ENCODE results near the gene TMEM128. TPM values are rescaled to one million over a fixed set of nuclear protein-coding genes. Genes with fewer than 3 reads are reported as not detected.

Gene TMEM128
- total RNA-seq, 1 experiment from 2014 or later: 19.0 TPM

DNA sequence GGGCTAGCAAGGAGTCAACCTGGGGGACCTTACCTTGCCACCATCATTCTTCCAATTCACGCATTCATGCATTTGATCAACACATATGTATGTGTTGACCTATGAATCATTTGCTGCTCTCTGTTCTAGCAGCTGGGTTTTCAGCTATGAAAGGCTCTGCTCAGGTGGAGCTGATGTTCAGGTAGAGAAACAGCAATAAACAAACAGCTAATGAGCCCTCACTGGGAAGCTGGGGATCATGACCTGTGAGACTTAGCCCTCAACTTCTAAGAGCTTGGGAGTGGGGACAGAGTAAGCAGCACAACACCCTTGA lies 19.7 kb downstream of the TMEM128 start:
- intact Hi-C loops (cut with micrococcal nuclease; ENCODE audit: unreplicated experiment): no loop called here
- no peaks in the 10 kb centered on the region for H3K36me3 Mint-ChIP-seq (ENCODE audit: insufficient read depth, unreplicated experiment)
- H3K4me1 ChIP-seq: no peaks in the 10 kb centered on the region
- no peak for TF ChIP-seq CTCF (IDR thresholded peaks at IDR 0.05; ENCODE audit: insufficient read depth in 1 of 2, low read depth in 1 of 2, low read length in 1 of 2, severe bottlenecking in 1 of 2, unreplicated experiment in 1 of 2)
- H3K9me3 ChIP-seq: no peaks in the 10 kb centered on the region
- H3K4me1 Mint-ChIP-seq (ENCODE audit: low read depth, unreplicated experiment): peaks cover 4% of the 10 kb centered on the region
- peaks cover 14% of the 10 kb centered on the region for H3K27me3 Mint-ChIP-seq (ENCODE audit: insufficient read depth, unreplicated experiment)
- H3K27ac Mint-ChIP-seq (ENCODE audit: unreplicated experiment): no peak overlapping the region
- no peak for DNase-seq
- H3K4me3 Mint-ChIP-seq (ENCODE audit: unreplicated experiment): no peak overlapping the region
- ChIA-PET POLR2A (no interaction called here), CTCF (no interaction called here)
- no peak overlapping the region for H3K4me3 ChIP-seq (ENCODE audit: low read depth, low read length)
- no peaks in the 10 kb centered on the region for H3K27me3 ChIP-seq (replicated peaks; ENCODE audit: control insufficient read depth, insufficient read depth, low read length)
- no TSS peak for BruUV-seq (replicated peaks)
- H3K36me3 ChIP-seq (ENCODE audit: control insufficient read depth, insufficient read depth, low read length): no peaks in the 10 kb centered on the region
- no peaks in the 10 kb centered on the region for H3K9me3 Mint-ChIP-seq (ENCODE audit: unreplicated experiment)

- Histone ChIP-seq H3K9me3 (no peaks in the 10 kb centered on the region), H3K27me3 (replicated peaks; ENCODE audit: control insufficient read depth, insufficient read depth, low read length) (no peaks in the 10 kb centered on the region), H3K4me1 (no peaks in the 10 kb centered on the region), H3K4me3 (ENCODE audit: low read depth, low read length) (no peak overlapping the region), H3K36me3 (ENCODE audit: control insufficient read depth, insufficient read depth, low read length) (no peaks in the 10 kb centered on the region)
- intact Hi-C loops (cut with micrococcal nuclease; ENCODE audit: unreplicated experiment): no loop called here
- peaks cover 18% of the 10 kb centered on the region for H3K27me3 Mint-ChIP-seq (ENCODE audit: insufficient read depth, unreplicated experiment)
- H3K27ac Mint-ChIP-seq (ENCODE audit: unreplicated experiment): no peak overlapping the region
- CTCF ChIA-PET: no interaction called here
- peaks cover 4% of the 10 kb centered on the region for H3K4me1 Mint-ChIP-seq (ENCODE audit: low read depth, unreplicated experiment)
- POLR2A ChIA-PET: no interaction called here
- no peaks in the 10 kb centered on the region for H3K9me3 Mint-ChIP-seq (ENCODE audit: unreplicated experiment)
- no peak for DNase-seq
- no peaks in the 10 kb centered on the region for H3K36me3 Mint-ChIP-seq (ENCODE audit: insufficient read depth, unreplicated experiment)
- BruUV-seq (replicated peaks): no TSS peak
- TF ChIP-seq CTCF (IDR thresholded peaks at IDR 0.05; ENCODE audit: insufficient read depth in 1 of 2, low read depth in 1 of 2, low read length in 1 of 2, severe bottlenecking in 1 of 2, unreplicated experiment in 1 of 2): no peak
- no peak overlapping the region for H3K4me3 Mint-ChIP-seq (ENCODE audit: unreplicated experiment)
Measured at GRCh38 chr4:4227510-4228355, 20.3 kb downstream of the TMEM128 start.

DNA sequence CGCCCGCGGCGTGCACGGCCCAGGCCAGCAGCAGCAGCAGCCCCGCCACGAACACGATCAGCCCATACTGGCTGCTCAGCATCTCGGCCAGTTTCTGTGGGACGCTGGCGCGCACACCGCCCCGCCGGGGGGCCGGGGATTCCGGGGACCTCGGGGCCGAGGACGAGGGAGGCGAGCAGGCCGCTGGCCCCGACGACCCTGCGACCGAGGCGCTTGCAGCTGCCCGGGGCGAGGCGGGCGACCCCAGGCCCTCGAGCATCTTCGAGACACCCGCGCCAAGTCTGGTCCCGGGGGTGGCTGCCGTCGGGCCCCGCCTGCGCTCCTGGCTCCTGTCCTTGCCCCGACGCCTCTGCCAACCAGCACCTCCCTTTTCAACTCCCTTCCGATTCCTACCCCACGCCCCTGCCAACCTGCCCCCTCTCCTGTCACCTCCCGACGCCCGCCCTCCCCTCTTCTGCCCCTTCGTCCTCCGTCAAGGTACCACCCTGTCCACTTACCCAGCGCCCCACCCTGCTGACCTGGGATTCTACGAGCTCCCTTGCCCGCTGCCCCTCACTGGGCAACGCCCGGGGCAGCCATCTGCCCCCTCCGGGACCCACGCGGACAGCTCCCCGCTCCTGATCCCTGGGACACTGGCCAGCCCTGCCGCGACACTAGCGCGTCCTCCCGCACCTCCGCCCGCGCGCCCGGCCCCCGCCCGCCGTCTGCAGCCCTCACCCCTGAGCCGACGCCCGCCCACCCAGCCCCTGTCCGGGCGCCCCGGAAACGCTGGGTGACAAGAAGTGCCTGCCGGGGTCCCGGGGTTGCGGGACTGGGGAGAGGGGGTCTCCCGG lies 21.2 kb downstream of the TMEM128 start, which contains the start of gene OTOP1:
Gene OTOP1 (minus strand): TSS at position 324 of the 833 bp plus-strand sequence. CDS start 65 bp downstream, at position 259.
- no peaks in the 10 kb centered on the region for H3K36me3 ChIP-seq (ENCODE audit: control insufficient read depth, insufficient read depth, low read length)
- no peak within 1 kb of the TSS for H3K4me3 ChIP-seq (ENCODE audit: low read depth, low read length)
- intact Hi-C loops (cut with micrococcal nuclease; ENCODE audit: unreplicated experiment): no loop called here
- no peaks in the 10 kb centered on the region for H3K27me3 ChIP-seq (replicated peaks; ENCODE audit: control insufficient read depth, insufficient read depth, low read length)
- no peaks in the 10 kb centered on the region for H3K9me3 ChIP-seq
- no peak for TF ChIP-seq CTCF (IDR thresholded peaks at IDR 0.05; ENCODE audit: insufficient read depth in 1 of 2, low read depth in 1 of 2, low read length in 1 of 2, severe bottlenecking in 1 of 2, unreplicated experiment in 1 of 2)
- no peak for DNase-seq
- peaks cover 20% of the 10 kb centered on the region for H3K27me3 Mint-ChIP-seq (ENCODE audit: insufficient read depth, unreplicated experiment)
- H3K36me3 Mint-ChIP-seq (ENCODE audit: insufficient read depth, unreplicated experiment): no peaks in the 10 kb centered on the region
- CTCF ChIA-PET: no interaction called here
- no peak within 1 kb of the TSS for H3K27ac Mint-ChIP-seq (ENCODE audit: unreplicated experiment)
- no peak within 1 kb of the TSS for H3K4me3 Mint-ChIP-seq (ENCODE audit: unreplicated experiment)
- peaks cover 4% of the 10 kb centered on the region for H3K4me1 Mint-ChIP-seq (ENCODE audit: low read depth, unreplicated experiment)
- H3K4me1 ChIP-seq: no peaks in the 10 kb centered on the region
- H3K9me3 Mint-ChIP-seq (ENCODE audit: unreplicated experiment): no peaks in the 10 kb centered on the region
- no TSS peak for BruUV-seq (replicated peaks)
- POLR2A ChIA-PET: no interaction called here
